ENCODE measurements around the gene GPR158. TPM values are rescaled to one million over a fixed set of nuclear protein-coding genes. Genes with fewer than 3 reads are reported as not detected.

Gene GPR158
- total RNA-seq, 2 experiments from 2014 or later = not detected

GRCh38 chr10:25582961-25583360 lies 408.2 kb downstream of the GPR158 start:
- BruUV-seq (replicated peaks) = no TSS peak

GRCh38 chr10:25600651-25601050 lies 425.9 kb downstream of the GPR158 start:
- Histone ChIP-seq H2AFZ (ENCODE audit: low read length) (no peak overlapping the region), H3K27ac (ENCODE audit: low read depth, low read length, poor library complexity, severe bottlenecking) (no peak overlapping the region), H3K79me2 (ENCODE audit: insufficient read depth, low read depth, low read length) (no peaks in the 10 kb centered on the region), H3K4me2 (ENCODE audit: low read length) (no peak overlapping the region), H4K20me1 (ENCODE audit: insufficient read depth, low read length) (no peaks in the 10 kb centered on the region), H3K4me1 (ENCODE audit: insufficient read depth, low read length, poor library complexity, severe bottlenecking) (no peaks in the 10 kb centered on the region), H3K4me3 (ENCODE audit: low read depth, low read length, poor library complexity, severe bottlenecking) (no peak overlapping the region), H3K9me3 (ENCODE audit: low read length) (no peaks in the 10 kb centered on the region), H3K36me3 (ENCODE audit: insufficient read depth, low read length) (no peaks in the 10 kb centered on the region), H3K9me2 (ENCODE audit: insufficient read depth, low read length) (no peaks in the 10 kb centered on the region)
- no peak for DNase-seq (ENCODE audit: low spot score)
- no peak for TF ChIP-seq CTCF (conservative IDR thresholded peaks at IDR 0.05; ENCODE audit: low read length)
- no peak for TF ChIP-seq EZH2phosphoT487 (IDR thresholded peaks at IDR 0.05; ENCODE audit: borderline replicate concordance, low read depth, low read length)
- no TSS peak for BruUV-seq (replicated peaks)
- intact Hi-C loops (cut with micrococcal nuclease; ENCODE audit: unreplicated experiment) = no loop called here
- ChIA-PET POLR2A (no interaction called here), CTCF (ENCODE audit: unreplicated experiment) (no interaction called here)

More at GRCh38 chr10:25582961-25583360, 408.2 kb downstream of the GPR158 start:
- CTCF ChIA-PET (ENCODE audit: unreplicated experiment) = no interaction called here
- Histone ChIP-seq H4K20me1 (ENCODE audit: insufficient read depth, low read length) (no peaks in the 10 kb centered on the region), H2AFZ (ENCODE audit: low read length) (no peak overlapping the region), H3K4me1 (ENCODE audit: insufficient read depth, low read length, poor library complexity, severe bottlenecking) (no peaks in the 10 kb centered on the region), H3K36me3 (ENCODE audit: insufficient read depth, low read length) (no peaks in the 10 kb centered on the region), H3K79me2 (ENCODE audit: insufficient read depth, low read depth, low read length) (no peaks in the 10 kb centered on the region), H3K4me3 (ENCODE audit: low read depth, low read length, poor library complexity, severe bottlenecking) (no peak overlapping the region), H3K9me2 (ENCODE audit: insufficient read depth, low read length) (no peaks in the 10 kb centered on the region), H3K4me2 (ENCODE audit: low read length) (no peak overlapping the region), H3K27ac (ENCODE audit: low read depth, low read length, poor library complexity, severe bottlenecking) (no peak overlapping the region), H3K9me3 (ENCODE audit: low read length) (no peaks in the 10 kb centered on the region)
- TF ChIP-seq CTCF (conservative IDR thresholded peaks at IDR 0.05; ENCODE audit: low read length) (no peak), EZH2phosphoT487 (IDR thresholded peaks at IDR 0.05; ENCODE audit: borderline replicate concordance, low read depth, low read length) (no peak)
- POLR2A ChIA-PET = interaction anchor here (0.6 kb wide), 1 partner anchor 14 kb away, joined by 4 read pairs; no protein-coding TSS in a partner anchor
- intact Hi-C loops (cut with micrococcal nuclease; ENCODE audit: unreplicated experiment) = no loop called here
- no peak for DNase-seq (ENCODE audit: low spot score)

- TF ChIP-seq CTCF (conservative IDR thresholded peaks at IDR 0.05; ENCODE audit: low read length) (no peak), EZH2phosphoT487 (IDR thresholded peaks at IDR 0.05; ENCODE audit: borderline replicate concordance, low read depth, low read length) (no peak)
- H3K9me3 ChIP-seq (ENCODE audit: low read length) = no peaks in the 10 kb centered on the region
- H3K36me3 ChIP-seq (ENCODE audit: insufficient read depth, low read length) = no peaks in the 10 kb centered on the region
- no peak overlapping the region for H3K4me2 ChIP-seq (ENCODE audit: low read length)
- BruUV-seq (replicated peaks) = no TSS peak
- H3K79me2 ChIP-seq (ENCODE audit: insufficient read depth, low read depth, low read length) = no peaks in the 10 kb centered on the region
- no peak overlapping the region for H2AFZ ChIP-seq (ENCODE audit: low read length)
- H3K27ac ChIP-seq (ENCODE audit: low read depth, low read length, poor library complexity, severe bottlenecking) = no peak overlapping the region
- CTCF ChIA-PET (ENCODE audit: unreplicated experiment) = no interaction called here
- intact Hi-C loops (cut with micrococcal nuclease; ENCODE audit: unreplicated experiment) = no loop called here
- H4K20me1 ChIP-seq (ENCODE audit: insufficient read depth, low read length) = no peaks in the 10 kb centered on the region
- DNase-seq (ENCODE audit: low spot score) = no peak
- no peak overlapping the region for H3K4me3 ChIP-seq (ENCODE audit: low read depth, low read length, poor library complexity, severe bottlenecking)
- POLR2A ChIA-PET = no interaction called here
- H3K4me1 ChIP-seq (ENCODE audit: insufficient read depth, low read length, poor library complexity, severe bottlenecking) = no peaks in the 10 kb centered on the region
- no peaks in the 10 kb centered on the region for H3K9me2 ChIP-seq (ENCODE audit: insufficient read depth, low read length)
Observed at GRCh38 chr10:25604591-25604990, 429.8 kb downstream of the GPR158 start.

Measured in OCI-LY7 (cell line).